GM21423 (cell line): ENCODE results near the gene MYLK.
A peak's percentile ranks its signal among the peaks of the same experiment; 100 is the strongest.

Experiments
- ATAC-seq: cut with Tn5 transposase; IDR thresholded peaks from one replicate; pipeline ENCODE4 v1.9.1; 2021; ENCODE audit warnings: mild to moderate bottlenecking, moderate library complexity; ENCODE audit not compliant: unreplicated experiment

MYLK gene

GRCh38 chr3:123778525-123778924 lies 105.6 kb downstream of the MYLK start:
- ATAC-seq: no peak

GRCh38 chr3:123776071-123776782 lies 107.9 kb downstream of the MYLK start:
- ATAC-seq: no peak

GRCh38 chr3:123774474-123774873 lies 109.7 kb downstream of the MYLK start:
- no peak for ATAC-seq

GRCh38 chr3:123773681-123774431 lies 110.3 kb downstream of the MYLK start:
- no peak for ATAC-seq

GRCh38 chr3:123769356-123769743 lies 114.8 kb downstream of the MYLK start:
- ATAC-seq: no peak

GRCh38 chr3:123768480-123769355 lies 115.4 kb downstream of the MYLK start:
- ATAC-seq: no peak

GRCh38 chr3:123767564-123768292 lies 116.4 kb downstream of the MYLK start:
- ATAC-seq: no peak

- no peak for ATAC-seq
Observed at GRCh38 chr3:123767009-123767372, 117.1 kb downstream of the MYLK start.

GRCh38 chr3:123766193-123767008 lies 117.7 kb downstream of the MYLK start:
- no peak for ATAC-seq

- peak; percentile 75 for ATAC-seq
Observed at GRCh38 chr3:123765475-123766128, 118.5 kb downstream of the MYLK start.

GRCh38 chr3:123764647-123765046 lies 119.5 kb downstream of the MYLK start:
- no peak for ATAC-seq

- ATAC-seq: no peak
Observed at GRCh38 chr3:123762805-123763204, 121.3 kb downstream of the MYLK start.

GRCh38 chr3:123760817-123761216 lies 123.3 kb downstream of the MYLK start:
- no peak for ATAC-seq

- ATAC-seq: no peak
Observed at GRCh38 chr3:123759871-123760270, 124.3 kb downstream of the MYLK start.

GRCh38 chr3:123759311-123759710 lies 124.8 kb downstream of the MYLK start:
- no peak for ATAC-seq

GRCh38 chr3:123758081-123758564 lies 126.0 kb downstream of the MYLK start:
- no peak for ATAC-seq

GRCh38 chr3:123757281-123757940 lies 126.7 kb downstream of the MYLK start:
- ATAC-seq: no peak

GRCh38 chr3:123755501-123755900 lies 128.6 kb downstream of the MYLK start:
- no peak for ATAC-seq

GRCh38 chr3:123755085-123755484 lies 129.0 kb downstream of the MYLK start:
- no peak for ATAC-seq
